HepG2 (cell line): ENCODE data around the gene SHLD1. TPM values are rescaled to one million over a fixed set of nuclear protein-coding genes. Genes with fewer than 3 reads are reported as not detected.

Experiments
- E2F1 ChIP-seq: sonication (generic); formaldehyde crosslinking; IDR thresholded peaks from 2 replicates; pipeline ENCODE4 v1.5.0; 2020; ENCODE audit warnings: missing genetic modification reagents
- E2F5 ChIP-seq: sonication (generic); formaldehyde crosslinking; conservative IDR thresholded peaks from 2 replicates; pipeline ENCODE4 v1.4.0; 2020; ENCODE audit warnings: missing genetic modification reagents
- FOXO4 ChIP-seq: sonication (generic); formaldehyde crosslinking; conservative IDR thresholded peaks from 2 replicates; pipeline ENCODE4 v1.8.1; 2023; ENCODE audit warnings: missing genetic modification reagents
- HNF4A ChIP-seq: sonication (generic); formaldehyde crosslinking; IDR thresholded peaks from 2 replicates; pipeline ENCODE4 v1.4.0; 2020; ENCODE audit warnings: missing genetic modification reagents
- HOXA5 ChIP-seq: sonication (generic); formaldehyde crosslinking; IDR thresholded peaks from 2 replicates; pipeline ENCODE4 v1.4.0; 2020; ENCODE audit warnings: missing genetic modification reagents
- JUNB ChIP-seq: sonication (generic); formaldehyde crosslinking; IDR thresholded peaks from 2 replicates; pipeline ENCODE4 v1.8.0; 2022; ENCODE audit warnings: missing genetic modification reagents, mild to moderate bottlenecking, borderline replicate concordance
- KDM6A ChIP-seq: IDR thresholded peaks from 2 replicates; pipeline ENCODE4 v1.6.1; 2016; ENCODE audit warnings: low read depth
- KLF6 ChIP-seq: IDR thresholded peaks from 2 replicates; pipeline ENCODE4 v1.8.0; 2016; ENCODE audit warnings: missing biosample characterization, missing genetic modification reagents
- NCOR1 ChIP-seq: fragments of 200-600 bp; sonication (generic); IDR thresholded peaks from 2 replicates; pipeline ENCODE4 v1.7.0; 2017; ENCODE audit warnings: antibody characterized with exemption, low read length, borderline replicate concordance
- NKX3-1 ChIP-seq: sonication (generic); formaldehyde crosslinking; IDR thresholded peaks from 2 replicates; pipeline ENCODE4 v1.5.0; 2020; ENCODE audit warnings: missing genetic modification reagents
- PRPF4 ChIP-seq: fragments of 200-400 bp; formaldehyde crosslinking; IDR thresholded peaks from 2 replicates; pipeline ENCODE4 v1.6.1; 2016; ENCODE audit warnings: low read length, low read depth; ENCODE audit not compliant: poor library complexity, severe bottlenecking
- RBM22 ChIP-seq: fragments of 200-400 bp; formaldehyde crosslinking; optimal IDR thresholded peaks from 2 replicates; pipeline ENCODE3; 2017; ENCODE audit warnings: mild to moderate bottlenecking, low read length, moderate library complexity
- SAFB2 ChIP-seq: sonication (generic); formaldehyde crosslinking; IDR thresholded peaks from 2 replicates; pipeline ENCODE4 v1.5.1; 2020; ENCODE audit warnings: missing genetic modification reagents, low read depth, mild to moderate bottlenecking, borderline replicate concordance
- SIX4 ChIP-seq: sonication (generic); formaldehyde crosslinking; IDR thresholded peaks from 2 replicates; pipeline ENCODE4 v1.4.0; 2020; ENCODE audit warnings: missing genetic modification reagents
- TAF1 ChIP-seq: sonication (generic); formaldehyde crosslinking; IDR thresholded peaks from 2 replicates; pipeline ENCODE4 v1.4.0; 2020; ENCODE audit warnings: missing genetic modification reagents
- THAP11 ChIP-seq: IDR thresholded peaks from 2 replicates; pipeline ENCODE4 v1.6.1; 2016; ENCODE audit warnings: missing biosample characterization, missing genetic modification reagents
- YEATS4 ChIP-seq: sonication (generic); formaldehyde crosslinking; IDR thresholded peaks from 2 replicates; pipeline ENCODE4 v1.4.0; 2020; ENCODE audit warnings: missing genetic modification reagents, borderline replicate concordance
- ZNF136 ChIP-seq: sonication (generic); formaldehyde crosslinking; IDR thresholded peaks from 2 replicates; pipeline ENCODE4 v1.8.1; 2022; ENCODE audit warnings: low read depth, mild to moderate bottlenecking, moderate library complexity, missing genetic modification reagents
- ZNF24 ChIP-seq: fragments of 450-650 bp; IDR thresholded peaks from 2 replicates; pipeline ENCODE4 v1.6.1; 2017; ENCODE audit warnings: antibody characterized with exemption, mild to moderate bottlenecking
- ZNF253 ChIP-seq: sonication (generic); formaldehyde crosslinking; IDR thresholded peaks from 2 replicates; pipeline ENCODE4 v1.8.0; 2022; ENCODE audit warnings: mild to moderate bottlenecking, missing genetic modification reagents, borderline replicate concordance
- ZNF362 ChIP-seq: sonication (generic); formaldehyde crosslinking; IDR thresholded peaks from 2 replicates; pipeline ENCODE4 v1.4.0; 2020; ENCODE audit warnings: missing genetic modification reagents, mild to moderate bottlenecking, borderline replicate concordance
- ZNF570 ChIP-seq: sonication (generic); formaldehyde crosslinking; IDR thresholded peaks from 2 replicates; pipeline ENCODE4 v1.4.0; 2020; ENCODE audit warnings: mild to moderate bottlenecking, missing genetic modification reagents, borderline replicate concordance
- ZNF605 ChIP-seq: sonication (generic); formaldehyde crosslinking; IDR thresholded peaks from 2 replicates; pipeline ENCODE4 v1.8.0; 2022; ENCODE audit warnings: mild to moderate bottlenecking, missing genetic modification reagents
- ZNF652 ChIP-seq: IDR thresholded peaks from 2 replicates; pipeline ENCODE4 v1.6.1; 2016; ENCODE audit warnings: low read depth, borderline replicate concordance
- ZNF703 ChIP-seq: sonication (generic); formaldehyde crosslinking; IDR thresholded peaks from 2 replicates; pipeline ENCODE4 v1.5.1; 2020; ENCODE audit warnings: missing genetic modification reagents, mild to moderate bottlenecking, moderate library complexity, borderline replicate concordance
- ZNF780A ChIP-seq: sonication (generic); formaldehyde crosslinking; IDR thresholded peaks from 2 replicates; pipeline ENCODE4 v1.8.0; 2022; ENCODE audit warnings: mild to moderate bottlenecking, missing genetic modification reagents, moderate library complexity
- ZSCAN12 ChIP-seq: sonication (generic); formaldehyde crosslinking; IDR thresholded peaks from 2 replicates; pipeline ENCODE4 v1.9.0; 2021; ENCODE audit warnings: mild to moderate bottlenecking, missing genetic modification reagents
- polyA plus RNA-seq, 8 experiments: library from polyadenylated mRNA; depleted of rRNA in 3 of 8; stranded (reverse) in 7 of 8; unstranded in 1 of 8; fragments of >200 nt; fragmentation: Illumina TruSeq in 4 of 8; extraction: Trizol in 4 of 8; gene quantifications; 2 replicates each; pipeline versions ENCODE4 v1.2.1 to v1.2.3, GENCODE V29; 2011 to 2016; ENCODE audit warnings: low read depth in 4 of 8, missing spikeins in 1 of 8, mixed read lengths in 1 of 8; ENCODE audit not compliant: insufficient read depth in 1 of 8
- total RNA-seq, 5 experiments: library from RNA; depleted of rRNA; stranded (reverse); fragments of >200 nt; fragmentation: Illumina TruSeq; extraction: Trizol; gene quantifications; 2 replicates each; pipeline ENCODE4 v1.2.3, GENCODE V29; 2016; ENCODE audit warnings: low read depth in 1 of 5

Gene SHLD1
- total and polyA plus RNA-seq, 2 of the 13 experiments (the other 11 are each of a cell fraction or from before 2014, with no cell fraction given), result 8.9 to 10.0 TPM

GRCh38 chr20:5779071-5779900 is 29.1 kb downstream of the SHLD1 start (continued):
- no peak for TF ChIP-seq ZNF780A (CRISPR knock-in tag)
- TF ChIP-seq SAFB2 (CRISPR knock-in tag), result no peak; the same call in 1 of the 2 replicates
- TF ChIP-seq FOXO4 (CRISPR knock-in tag), result no peak
- TF ChIP-seq ZNF570, result no peak
- peak; percentile 74; the same call in 1 of the 2 replicates for TF ChIP-seq NKX3-1 (CRISPR knock-in tag)
- peak; percentile 92; the same call in 1 of the 2 replicates for TF ChIP-seq JUNB (CRISPR knock-in tag)
- TF ChIP-seq ZNF652 (CRISPR knock-in tag), result peak; percentile 66; the same call in 1 of the 2 replicates
- TF ChIP-seq ZNF253, result no peak
- TF ChIP-seq SIX4 (CRISPR knock-in tag), result peak; percentile 74
- TF ChIP-seq TAF1 (CRISPR knock-in tag), result no peak
- TF ChIP-seq KDM6A, result peak; percentile 98
- TF ChIP-seq ZNF605 (CRISPR knock-in tag), result peak; percentile 67; the same call in 1 of the 2 replicates
- no peak; the same call in 1 of the 2 replicates for TF ChIP-seq E2F1 (CRISPR knock-in tag)
- TF ChIP-seq HNF4A, result peak; percentile 92
- TF ChIP-seq ZNF24, result 0 out of 2 replicates have a peak, but pooled peaks have one; percentile 11
- no peak for TF ChIP-seq RBM22
- TF ChIP-seq HOXA5, result peak; percentile 62; the same call in 1 of the 2 replicates
- no peak for TF ChIP-seq ZNF703 (CRISPR knock-in tag)
- TF ChIP-seq NCOR1, result peak; percentile 64; the same call in 1 of the 2 replicates
- peak; percentile 77; the same call in 1 of the 2 replicates for TF ChIP-seq ZNF362
- TF ChIP-seq ZSCAN12, result no peak
- peak; percentile 76 for TF ChIP-seq THAP11
- no peak for TF ChIP-seq E2F5
- TF ChIP-seq KLF6 (CRISPR knock-in tag), result no peak
- no peak for TF ChIP-seq PRPF4
- no peak for TF ChIP-seq YEATS4
- TF ChIP-seq ZNF136, result no peak; the same call in 1 of the 2 replicates
